HuH-7.5 (cell line): ENCODE results near the gene BPGM.

Experiments
- DNase-seq: peaks from one replicate; pipeline ENCODE4 v3.0.0; 2011; ENCODE audit warnings: low spot score

The BPGM gene

GRCh38 chr7:134697205-134697886, 50.7 kb downstream of the BPGM start:
- DNase-seq = no peak

GRCh38 chr7:134698481-134698880, 51.8 kb downstream of the BPGM start:
- DNase-seq = no peak

- DNase-seq = no peak
Observed at GRCh38 chr7:134699021-134699818, 52.6 kb downstream of the BPGM start.

- DNase-seq = no peak
Observed at GRCh38 chr7:134699899-134700298, 53.2 kb downstream of the BPGM start.

- no peak for DNase-seq
Observed at GRCh38 chr7:134701272-134701671, 54.6 kb downstream of the BPGM start.

- DNase-seq = no peak
Observed at GRCh38 chr7:134702366-134703240, 56.0 kb downstream of the BPGM start.

- no peak for DNase-seq
Observed at GRCh38 chr7:134703241-134703594, 56.6 kb downstream of the BPGM start.

GRCh38 chr7:134703782-134704181, 57.1 kb downstream of the BPGM start:
- no peak for DNase-seq

- no peak for DNase-seq
Observed at GRCh38 chr7:134704827-134705226, 58.2 kb downstream of the BPGM start.

- DNase-seq = no peak
Observed at GRCh38 chr7:134705716-134706115, 59.1 kb downstream of the BPGM start.

- DNase-seq = no peak
Observed at GRCh38 chr7:134706468-134706867, 59.8 kb downstream of the BPGM start.

GRCh38 chr7:134707663-134708378, 61.2 kb downstream of the BPGM start:
- no peak for DNase-seq

GRCh38 chr7:134708692-134709091, 62.0 kb downstream of the BPGM start:
- DNase-seq = no peak

GRCh38 chr7:134709197-134709596, 62.5 kb downstream of the BPGM start:
- no peak for DNase-seq

- no peak for DNase-seq
Observed at GRCh38 chr7:134710511-134710853, 63.8 kb downstream of the BPGM start.

GRCh38 chr7:134710854-134711624, 64.4 kb downstream of the BPGM start:
- no peak for DNase-seq

GRCh38 chr7:134712196-134712595, 65.5 kb downstream of the BPGM start:
- no peak for DNase-seq

- DNase-seq = no peak
Observed at GRCh38 chr7:134714470-134715205, 68.0 kb downstream of the BPGM start.

- DNase-seq = no peak
Observed at GRCh38 chr7:134718211-134718875, 71.7 kb downstream of the BPGM start.
